Inflammatory macrophage treated with lipopolysaccharide for 4 hours (primary cell): ENCODE data around the gene NBEAL2.

Experiments
- DNase-seq: peaks from one replicate; pipeline ENCODE4 v3.0.0-alpha.2; 2020

The NBEAL2 gene

DNA sequence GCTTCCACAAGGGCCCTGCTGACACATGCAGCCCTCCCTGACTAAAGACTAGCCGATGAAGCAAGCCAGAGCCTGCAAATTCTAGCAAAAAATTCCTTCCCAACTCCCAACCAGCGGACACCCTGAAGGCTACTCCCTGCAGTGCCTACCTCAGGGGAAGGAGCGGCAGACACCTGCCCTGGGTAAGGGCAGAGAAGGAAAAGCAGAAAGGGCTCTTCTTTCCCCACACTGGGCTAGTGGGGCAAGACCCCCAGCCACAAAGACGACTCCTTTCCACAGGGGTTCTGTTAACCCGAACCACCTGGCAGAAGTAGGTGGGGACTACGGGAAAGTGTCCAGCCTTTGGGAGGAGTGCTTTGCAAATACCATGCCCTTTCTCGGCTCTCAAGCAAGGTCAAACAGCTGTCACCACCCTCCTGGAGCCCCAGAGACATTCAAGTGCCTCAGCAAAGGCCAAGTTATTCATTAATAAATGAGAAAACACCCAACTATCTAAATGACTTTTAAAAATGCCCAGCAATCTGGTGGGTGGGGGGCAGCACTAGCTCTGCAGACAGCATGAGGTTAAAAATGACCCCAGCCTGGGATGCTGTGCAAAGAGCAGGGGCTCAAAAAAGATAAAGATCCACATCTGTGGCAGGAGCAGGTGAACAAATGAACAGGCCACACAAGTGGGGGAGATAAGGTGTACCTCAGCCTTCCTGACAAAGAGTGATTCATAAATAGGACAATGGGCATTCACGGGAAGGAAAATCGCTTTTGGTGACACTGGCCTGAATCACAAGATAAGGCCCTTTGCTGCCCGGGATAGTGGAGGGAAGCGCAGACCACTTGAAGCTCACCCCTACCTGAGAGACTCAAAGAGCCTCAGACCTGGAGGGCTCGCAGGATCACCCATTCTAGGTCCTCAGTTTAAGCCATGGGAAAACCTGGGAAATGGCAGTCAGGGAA lies 36.0 kb upstream of the NBEAL2 start:
- DNase-seq, result no peak

- DNase-seq, result no peak
Observed at GRCh38 chr3:46944191-46944590, 35.3 kb upstream of the NBEAL2 start.

DNA sequence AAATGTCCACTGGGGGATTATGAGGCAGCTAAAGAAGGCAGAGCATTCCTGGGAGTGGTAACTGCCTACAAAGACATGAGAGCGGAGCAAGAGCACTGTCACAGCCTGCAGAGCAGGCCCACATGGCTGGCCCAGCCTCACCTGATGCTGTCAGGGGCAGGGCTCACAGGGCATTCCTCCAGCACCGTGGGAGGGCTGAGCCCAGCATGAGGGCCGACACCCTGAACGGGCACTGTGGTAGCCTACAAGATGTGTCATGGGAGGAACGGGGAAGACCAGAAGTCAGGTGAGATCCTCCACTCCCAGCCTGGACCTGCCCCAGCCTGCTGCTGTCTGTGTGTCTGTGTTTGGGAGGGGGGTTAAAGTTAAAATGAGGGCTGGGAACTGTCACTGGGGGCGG lies 33.0 kb upstream of the NBEAL2 start:
- no peak for DNase-seq

- DNase-seq, result no peak
Observed at GRCh38 chr3:46946856-46947545, 32.5 kb upstream of the NBEAL2 start.

DNA sequence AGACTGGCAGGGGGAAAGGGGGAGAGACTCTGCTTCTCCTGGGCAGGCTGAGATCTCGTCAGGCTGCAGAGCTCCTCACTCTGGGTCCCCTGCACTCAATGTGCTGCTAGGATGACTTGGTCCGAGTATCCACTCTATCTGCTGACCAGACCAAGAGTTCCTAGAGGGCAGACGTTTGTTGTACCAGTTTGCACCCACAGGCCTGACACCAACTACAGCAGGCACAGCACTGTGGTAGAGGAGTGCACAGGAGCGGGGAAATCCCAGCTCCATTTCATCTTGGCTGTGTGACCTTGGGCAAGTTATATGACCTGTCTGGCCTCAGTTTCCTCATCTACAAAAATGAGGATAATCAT lies 31.9 kb upstream of the NBEAL2 start:
- no peak for DNase-seq

- DNase-seq, result peak; percentile 95
Observed at GRCh38 chr3:46947981-46948791, 31.3 kb upstream of the NBEAL2 start.

- DNase-seq, result peak; percentile 86
Observed at GRCh38 chr3:46948830-46949671, 30.4 kb upstream of the NBEAL2 start.

DNA sequence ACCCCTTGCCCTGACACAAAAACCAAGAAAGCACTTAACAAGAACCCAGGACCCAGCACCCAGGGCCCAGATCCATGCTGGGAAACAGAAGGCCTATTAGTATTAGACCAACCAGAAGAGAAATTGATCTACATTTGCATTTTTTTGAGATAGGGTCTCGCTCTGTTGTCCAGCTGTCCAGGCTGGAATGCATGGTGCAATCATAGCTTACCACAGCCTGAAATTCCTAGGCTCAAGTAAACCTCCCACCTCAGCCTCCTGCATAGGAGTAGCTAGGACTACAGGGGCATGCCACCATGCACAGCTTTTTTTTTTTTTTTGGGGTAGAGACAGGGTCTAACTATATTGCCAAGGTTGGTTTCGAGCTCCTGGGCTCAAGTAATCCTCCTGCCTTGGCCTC lies 29.3 kb upstream of the NBEAL2 start:
- no peak for DNase-seq

GRCh38 chr3:46950650-46951241 lies 28.7 kb upstream of the NBEAL2 start:
- DNase-seq, result peak; percentile 55

GRCh38 chr3:46952813-46953212 lies 26.7 kb upstream of the NBEAL2 start:
- no peak for DNase-seq

GRCh38 chr3:46953234-46954010 lies 26.0 kb upstream of the NBEAL2 start:
- DNase-seq, result peak; percentile 82

DNA sequence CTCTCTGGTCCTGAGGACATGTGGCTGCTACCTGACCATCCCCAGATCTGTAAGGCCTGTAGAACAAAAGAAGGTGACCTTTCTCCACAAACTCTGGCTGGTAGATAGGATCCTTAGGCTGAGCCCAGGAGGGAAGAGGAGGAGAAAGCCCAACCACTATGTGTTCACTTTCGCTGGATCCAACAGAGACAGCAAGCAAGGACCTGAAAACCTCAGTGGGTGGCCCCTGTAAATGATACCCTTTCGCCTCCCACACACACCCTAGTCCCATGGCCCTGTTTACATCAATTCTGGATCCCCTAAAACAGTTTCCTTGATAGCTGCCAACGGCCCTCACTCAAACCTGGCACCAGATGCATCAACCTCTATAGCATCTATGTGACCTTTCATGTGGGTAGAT lies 25.3 kb upstream of the NBEAL2 start:
- no peak for DNase-seq

DNA sequence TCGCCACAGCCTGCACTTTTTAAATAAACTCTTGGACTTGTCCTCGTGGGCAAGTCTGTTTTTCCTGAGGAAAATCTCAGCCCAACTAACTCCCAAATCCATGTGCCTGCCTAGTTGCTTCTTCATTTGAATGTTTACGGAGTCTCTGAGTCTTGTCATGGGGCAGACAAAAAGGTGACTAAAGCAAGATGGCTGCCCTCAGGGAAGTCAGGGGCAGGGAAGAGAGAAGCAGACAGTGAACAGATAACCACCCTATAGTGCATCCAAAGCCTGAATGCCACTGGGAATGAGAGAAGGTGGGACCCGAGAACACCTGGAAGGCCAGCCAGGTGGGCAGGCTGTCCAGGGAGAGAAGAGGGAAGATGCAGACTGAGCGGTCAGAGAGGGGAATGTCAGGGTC lies 24.3 kb upstream of the NBEAL2 start:
- DNase-seq, result no peak

DNA sequence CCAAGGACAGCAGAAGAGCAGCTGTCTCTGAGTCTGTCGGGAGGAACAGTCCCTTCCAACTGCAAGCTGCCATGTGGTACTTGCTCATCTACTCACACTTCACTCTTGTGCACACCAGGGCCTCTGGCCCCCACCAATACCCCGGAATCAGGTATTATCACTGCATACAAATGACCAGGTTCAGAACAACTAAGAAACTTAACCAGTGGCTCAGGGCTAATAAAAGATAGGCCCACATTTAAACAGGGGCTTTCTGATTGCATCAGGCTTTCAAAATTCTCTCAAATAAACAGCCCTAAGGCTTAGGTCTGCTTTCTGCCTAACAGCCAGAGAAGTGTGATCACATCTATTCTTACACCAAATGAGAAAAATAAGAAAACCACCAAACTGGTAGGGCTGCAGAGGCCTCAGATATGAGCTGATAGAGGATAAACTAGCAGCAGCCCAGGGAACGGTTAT lies 23.6 kb upstream of the NBEAL2 start:
- DNase-seq, result no peak

DNA sequence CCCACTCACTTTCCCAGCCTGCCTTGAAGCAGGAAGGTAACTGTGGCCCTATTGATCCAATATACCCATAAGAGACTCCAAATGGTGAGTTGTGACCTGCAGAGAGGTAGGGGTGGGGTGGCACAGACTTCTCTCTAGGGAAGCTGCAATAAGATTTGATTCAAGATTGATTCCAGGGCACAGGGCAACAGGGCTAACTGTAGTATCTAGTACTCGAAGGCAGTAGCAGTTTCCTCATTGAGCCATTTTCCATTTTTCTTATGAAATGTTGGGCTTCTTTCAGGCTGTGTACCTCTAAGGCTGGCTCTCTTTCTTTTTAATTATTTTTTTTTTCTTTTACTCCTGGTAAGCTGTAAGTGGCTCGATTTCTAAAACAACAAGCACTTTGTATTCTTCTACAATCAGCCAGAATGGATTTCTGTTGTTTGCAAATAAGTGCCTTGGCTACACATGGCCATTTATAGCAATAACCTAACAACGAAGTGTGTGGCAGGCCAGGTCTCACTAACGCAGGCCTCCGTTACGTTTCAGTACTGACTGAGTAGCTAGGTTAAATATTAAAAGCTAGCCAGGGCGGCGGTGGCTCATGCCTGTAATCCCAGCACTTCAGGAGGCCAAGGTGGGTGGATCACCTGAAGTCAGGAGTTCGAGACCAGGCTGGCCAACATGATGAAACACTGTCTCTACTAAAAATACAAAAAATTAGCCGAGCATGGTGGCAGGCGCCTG lies 22.2 kb upstream of the NBEAL2 start:
- DNase-seq, result peak; percentile 63

- no peak for DNase-seq
Observed at GRCh38 chr3:46958467-46959160, 20.9 kb upstream of the NBEAL2 start.

DNA sequence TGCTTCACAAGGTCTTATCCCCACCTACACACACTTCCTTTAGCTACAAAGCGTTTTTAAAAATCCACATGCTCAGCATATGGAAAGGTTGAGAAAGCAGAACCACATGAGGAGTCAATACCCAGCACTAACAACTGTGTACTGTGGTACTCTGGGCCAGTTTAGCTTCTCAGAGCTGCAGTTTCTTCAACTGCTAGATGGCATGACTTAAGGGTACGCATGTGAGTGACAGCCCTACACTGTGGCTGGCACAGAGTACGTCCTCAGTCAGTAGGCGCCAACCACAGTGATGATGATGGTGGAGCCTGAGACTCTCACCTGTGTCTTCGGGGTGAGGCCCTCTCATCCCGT lies 20.3 kb upstream of the NBEAL2 start:
- DNase-seq, result peak; percentile 80

- DNase-seq, result peak; percentile 83
Observed at GRCh38 chr3:46960081-46960701, 19.3 kb upstream of the NBEAL2 start.

GRCh38 chr3:46960835-46961234 lies 18.6 kb upstream of the NBEAL2 start:
- DNase-seq, result no peak
